ENCODE measurements around the gene AUTS2. TPM values are rescaled to one million over a fixed set of nuclear protein-coding genes. Genes with fewer than 3 reads are reported as not detected.

The AUTS2 gene
- total RNA-seq, 1 experiment from 2014 or later = 2.3 TPM

- in situ Hi-C loops (cut with HindIII; ENCODE audit: low pct_unique_long_range_greater_than_20kb, low sequenced_read_pairs) = no loop called here
- DNase-seq (ENCODE audit: low read depth) = no peak
Observed at GRCh38 chr7:69989551-69989950, 391.3 kb downstream of the AUTS2 start.

- DNase-seq (ENCODE audit: low read depth) = no peak
- in situ Hi-C loops (cut with HindIII; ENCODE audit: low pct_unique_long_range_greater_than_20kb, low sequenced_read_pairs) = no loop called here
Observed at GRCh38 chr7:69992938-69993337, 394.7 kb downstream of the AUTS2 start.

- no peak for DNase-seq (ENCODE audit: low read depth)
Observed at GRCh38 chr7:69994218-69994617, 395.9 kb downstream of the AUTS2 start.

GRCh38 chr7:69994886-69995542 is 396.7 kb downstream of the AUTS2 start:
- in situ Hi-C loops (cut with HindIII; ENCODE audit: low pct_unique_long_range_greater_than_20kb, low sequenced_read_pairs) = no loop called here
- no peak for DNase-seq (ENCODE audit: low read depth)

More at GRCh38 chr7:69994218-69994617, 395.9 kb downstream of the AUTS2 start:
- in situ Hi-C loops (cut with HindIII; ENCODE audit: low pct_unique_long_range_greater_than_20kb, low sequenced_read_pairs) = no loop called here

- in situ Hi-C loops (cut with HindIII; ENCODE audit: low pct_unique_long_range_greater_than_20kb, low sequenced_read_pairs) = no loop called here
- no peak for DNase-seq (ENCODE audit: low read depth)
Observed at GRCh38 chr7:69996121-69996520, 397.8 kb downstream of the AUTS2 start.

- in situ Hi-C loops (cut with HindIII; ENCODE audit: low pct_unique_long_range_greater_than_20kb, low sequenced_read_pairs) = no loop called here
- DNase-seq (ENCODE audit: low read depth) = no peak
Observed at GRCh38 chr7:70000737-70001348, 402.6 kb downstream of the AUTS2 start.

- in situ Hi-C loops (cut with HindIII; ENCODE audit: low pct_unique_long_range_greater_than_20kb, low sequenced_read_pairs) = no loop called here
Observed at GRCh38 chr7:70005480-70005879, 407.2 kb downstream of the AUTS2 start.

GRCh38 chr7:70005891-70006260 is 407.6 kb downstream of the AUTS2 start:
- no peak for DNase-seq (ENCODE audit: low read depth)
- in situ Hi-C loops (cut with HindIII; ENCODE audit: low pct_unique_long_range_greater_than_20kb, low sequenced_read_pairs) = no loop called here

More at GRCh38 chr7:70005480-70005879, 407.2 kb downstream of the AUTS2 start:
- DNase-seq (ENCODE audit: low read depth) = no peak

GRCh38 chr7:70006261-70006920 is 408.1 kb downstream of the AUTS2 start:
- in situ Hi-C loops (cut with HindIII; ENCODE audit: low pct_unique_long_range_greater_than_20kb, low sequenced_read_pairs) = no loop called here
- DNase-seq (ENCODE audit: low read depth) = no peak

- in situ Hi-C loops (cut with HindIII; ENCODE audit: low pct_unique_long_range_greater_than_20kb, low sequenced_read_pairs) = no loop called here
- no peak for DNase-seq (ENCODE audit: low read depth)
Observed at GRCh38 chr7:70008466-70008865, 410.2 kb downstream of the AUTS2 start.

- DNase-seq (ENCODE audit: low read depth) = no peak
- in situ Hi-C loops (cut with HindIII; ENCODE audit: low pct_unique_long_range_greater_than_20kb, low sequenced_read_pairs) = no loop called here
Observed at GRCh38 chr7:70014472-70015177, 416.4 kb downstream of the AUTS2 start.

GRCh38 chr7:70015353-70015752 is 417.1 kb downstream of the AUTS2 start:
- DNase-seq (ENCODE audit: low read depth) = no peak

GRCh38 chr7:70016044-70016770 is 417.9 kb downstream of the AUTS2 start:
- DNase-seq (ENCODE audit: low read depth) = no peak
- in situ Hi-C loops (cut with HindIII; ENCODE audit: low pct_unique_long_range_greater_than_20kb, low sequenced_read_pairs) = no loop called here

More at GRCh38 chr7:70015353-70015752, 417.1 kb downstream of the AUTS2 start:
- in situ Hi-C loops (cut with HindIII; ENCODE audit: low pct_unique_long_range_greater_than_20kb, low sequenced_read_pairs) = no loop called here

GRCh38 chr7:70017357-70017756 is 419.1 kb downstream of the AUTS2 start:
- in situ Hi-C loops (cut with HindIII; ENCODE audit: low pct_unique_long_range_greater_than_20kb, low sequenced_read_pairs) = no loop called here
- DNase-seq (ENCODE audit: low read depth) = no peak

GRCh38 chr7:70018700-70019099 is 420.4 kb downstream of the AUTS2 start:
- no peak for DNase-seq (ENCODE audit: low read depth)
- in situ Hi-C loops (cut with HindIII; ENCODE audit: low pct_unique_long_range_greater_than_20kb, low sequenced_read_pairs) = no loop called here

GRCh38 chr7:70027867-70028266 is 429.6 kb downstream of the AUTS2 start:
- no peak for DNase-seq (ENCODE audit: low read depth)
- in situ Hi-C loops (cut with HindIII; ENCODE audit: low pct_unique_long_range_greater_than_20kb, low sequenced_read_pairs) = no loop called here

GRCh38 chr7:70028620-70029019 is 430.3 kb downstream of the AUTS2 start:
- no peak for DNase-seq (ENCODE audit: low read depth)
- in situ Hi-C loops (cut with HindIII; ENCODE audit: low pct_unique_long_range_greater_than_20kb, low sequenced_read_pairs) = no loop called here

- in situ Hi-C loops (cut with HindIII; ENCODE audit: low pct_unique_long_range_greater_than_20kb, low sequenced_read_pairs) = no loop called here
- DNase-seq (ENCODE audit: low read depth) = no peak
Observed at GRCh38 chr7:70029993-70030392, 431.7 kb downstream of the AUTS2 start.
